Muscle of arm (tissue), 12 donors: ENCODE measurements around the gene LRRC36. TPM values are rescaled to one million over a fixed set of nuclear protein-coding genes. Genes with fewer than 3 reads are reported as not detected.

ENCODE experiments used
- DNase-seq: peaks from one replicate; pipeline ENCODE4 v3.0.0-alpha.2; 2013
- polyA plus RNA-seq, 12 donors: library from polyadenylated mRNA; unstranded; fragments of 120-200 nt; gene quantifications; one replicate each; pipeline ENCODE4 v1.2.1, GENCODE V29; 2013; ENCODE audit not compliant: insufficient read length in 12 of 12

Gene LRRC36
- polyA plus RNA-seq, 12 donors = 0.24 to 1.1 (median 0.47) TPM; not detected in 2

DNA sequence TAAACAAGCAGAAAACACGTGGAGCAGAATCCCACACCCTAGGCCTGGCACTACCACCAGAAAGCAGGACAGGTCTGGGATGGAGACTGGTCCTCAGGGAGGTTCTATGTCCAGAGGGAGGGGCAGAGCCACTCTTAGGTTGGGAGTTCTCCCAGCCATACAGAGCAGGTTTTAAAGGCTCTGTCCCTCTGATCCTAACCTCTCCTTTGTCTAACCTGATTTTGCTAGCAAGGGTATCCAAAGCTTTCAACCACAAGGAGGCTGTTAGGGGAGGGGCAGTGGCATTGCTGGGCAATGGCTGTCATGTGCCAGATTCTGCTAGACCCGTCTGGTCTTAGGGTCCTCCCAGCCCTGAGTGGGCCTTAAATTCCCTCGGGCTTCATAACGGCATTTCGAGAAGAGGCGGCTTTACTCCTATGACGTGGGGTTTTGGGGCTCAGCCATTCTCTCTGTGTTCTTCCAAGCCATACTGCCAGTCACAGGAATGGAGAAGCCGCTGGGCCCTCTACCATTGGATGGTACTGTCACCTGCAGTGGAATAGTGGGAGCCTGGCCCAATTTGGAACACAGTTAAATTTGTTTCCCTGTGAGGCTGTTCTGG lies 61.0 kb downstream of the LRRC36 start:
- DNase-seq = no peak

DNA sequence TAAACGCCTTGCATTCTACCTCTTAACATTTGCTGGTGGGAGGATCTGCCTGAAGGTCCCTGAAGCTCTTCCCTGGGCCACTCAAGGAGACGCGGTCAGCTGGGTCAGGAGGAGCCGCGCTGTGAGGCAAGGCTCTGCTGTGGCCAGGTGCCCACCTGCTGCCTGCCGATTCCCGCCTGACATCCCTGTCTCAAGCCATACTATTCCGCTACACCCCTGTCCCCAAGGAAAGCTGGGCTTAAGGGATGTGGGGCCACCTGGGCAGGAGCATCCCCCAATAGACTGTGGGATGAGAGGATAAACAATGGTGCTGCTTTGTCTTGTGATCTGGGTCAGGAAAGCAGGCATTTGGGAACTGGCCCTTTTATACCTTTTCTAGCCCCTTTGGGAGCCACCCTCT lies 61.6 kb downstream of the LRRC36 start:
- DNase-seq = no peak

DNA sequence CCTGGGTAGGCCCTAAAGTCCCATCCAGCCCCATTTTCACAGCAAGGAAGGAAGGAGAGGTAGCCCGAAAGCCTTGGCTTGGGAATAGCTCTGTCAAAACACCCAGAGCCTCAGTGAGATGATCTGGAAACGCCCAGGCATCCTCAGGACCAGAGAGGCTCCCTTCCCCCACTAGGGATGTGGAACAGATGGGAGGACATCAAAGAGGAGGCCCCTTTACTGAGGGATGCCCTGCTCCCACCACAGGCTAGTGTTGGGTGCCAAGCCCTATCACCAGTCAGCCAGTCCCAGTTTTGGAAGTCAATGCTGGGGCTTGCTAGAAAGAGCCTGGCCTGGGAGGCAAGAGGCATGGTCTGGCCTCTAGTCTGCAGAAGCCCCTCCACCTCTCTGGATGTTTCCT lies 62.0 kb downstream of the LRRC36 start:
- no peak for DNase-seq

DNA sequence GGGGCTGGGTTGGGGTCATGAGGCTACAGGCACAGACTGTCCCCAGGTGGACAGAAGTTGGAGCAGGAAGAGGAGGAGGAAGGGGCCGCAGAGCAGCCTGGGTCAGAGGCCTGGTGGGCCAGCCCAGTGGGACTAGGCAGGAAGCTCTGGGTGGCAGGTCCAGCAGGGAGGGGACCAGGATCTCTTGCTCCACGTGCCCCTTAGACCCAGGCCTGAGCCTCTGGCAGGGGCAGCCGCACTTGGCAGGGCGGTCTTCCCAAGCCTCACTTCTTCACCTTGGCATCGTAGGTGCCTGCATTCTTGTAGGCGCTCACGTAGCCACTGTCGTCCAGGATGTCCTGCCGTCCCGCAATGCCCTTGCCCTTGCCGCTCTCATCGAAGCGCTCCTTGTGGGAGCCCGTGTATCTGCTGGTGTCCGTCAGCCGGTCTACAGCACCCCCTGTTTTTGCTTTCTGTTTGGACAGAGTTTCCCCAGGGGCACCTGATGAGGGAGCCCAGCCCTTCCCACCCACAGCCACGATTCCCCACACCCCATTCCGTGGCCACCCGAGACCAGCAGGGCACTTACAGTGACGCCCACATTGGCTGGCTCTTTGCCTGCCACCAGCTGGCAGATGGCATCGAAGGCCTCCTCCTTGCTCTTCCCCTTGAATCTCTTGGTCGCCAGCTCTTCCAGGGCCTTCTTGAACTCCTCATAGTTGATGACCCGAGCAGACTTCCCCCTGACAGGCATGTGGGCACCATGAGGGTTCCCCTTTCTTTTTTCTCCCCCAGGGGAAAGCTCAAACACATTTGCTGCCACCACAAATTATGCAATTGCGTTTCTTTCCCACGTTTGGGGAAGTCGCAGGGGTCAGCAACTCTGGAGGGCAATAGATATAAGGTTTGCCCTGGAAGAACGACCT lies 63.5 kb downstream of the LRRC36 start:
- no peak for DNase-seq

DNA sequence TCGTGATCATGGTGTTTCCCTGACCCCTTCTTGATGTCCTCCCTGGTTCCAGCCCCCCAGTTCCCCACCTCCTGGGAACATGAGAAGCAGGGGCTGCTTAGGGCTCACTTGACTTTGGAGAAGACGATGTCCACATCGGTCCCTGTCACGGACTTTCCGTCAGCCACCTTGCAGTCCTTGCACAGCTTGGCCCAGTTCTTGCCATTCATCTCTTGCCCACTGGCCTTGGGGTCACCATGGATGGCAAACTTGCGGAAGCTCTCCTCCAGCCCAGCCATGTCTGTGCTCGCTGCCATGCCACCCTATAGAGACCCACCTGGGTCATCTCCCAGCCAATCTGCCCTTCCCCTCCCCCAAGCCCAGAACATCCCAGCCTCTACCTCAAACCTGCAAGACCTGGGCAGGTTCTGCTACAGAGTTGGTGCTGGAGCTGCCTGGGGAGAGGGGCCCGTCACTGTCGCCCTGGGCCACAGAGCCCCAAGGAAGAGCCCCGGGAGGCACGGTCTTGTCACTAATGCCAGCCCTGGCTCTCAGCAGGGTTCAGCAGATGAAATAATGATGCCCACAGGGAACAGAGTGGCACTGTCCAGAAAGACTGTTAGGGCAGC lies 64.3 kb downstream of the LRRC36 start:
- no peak for DNase-seq

DNA sequence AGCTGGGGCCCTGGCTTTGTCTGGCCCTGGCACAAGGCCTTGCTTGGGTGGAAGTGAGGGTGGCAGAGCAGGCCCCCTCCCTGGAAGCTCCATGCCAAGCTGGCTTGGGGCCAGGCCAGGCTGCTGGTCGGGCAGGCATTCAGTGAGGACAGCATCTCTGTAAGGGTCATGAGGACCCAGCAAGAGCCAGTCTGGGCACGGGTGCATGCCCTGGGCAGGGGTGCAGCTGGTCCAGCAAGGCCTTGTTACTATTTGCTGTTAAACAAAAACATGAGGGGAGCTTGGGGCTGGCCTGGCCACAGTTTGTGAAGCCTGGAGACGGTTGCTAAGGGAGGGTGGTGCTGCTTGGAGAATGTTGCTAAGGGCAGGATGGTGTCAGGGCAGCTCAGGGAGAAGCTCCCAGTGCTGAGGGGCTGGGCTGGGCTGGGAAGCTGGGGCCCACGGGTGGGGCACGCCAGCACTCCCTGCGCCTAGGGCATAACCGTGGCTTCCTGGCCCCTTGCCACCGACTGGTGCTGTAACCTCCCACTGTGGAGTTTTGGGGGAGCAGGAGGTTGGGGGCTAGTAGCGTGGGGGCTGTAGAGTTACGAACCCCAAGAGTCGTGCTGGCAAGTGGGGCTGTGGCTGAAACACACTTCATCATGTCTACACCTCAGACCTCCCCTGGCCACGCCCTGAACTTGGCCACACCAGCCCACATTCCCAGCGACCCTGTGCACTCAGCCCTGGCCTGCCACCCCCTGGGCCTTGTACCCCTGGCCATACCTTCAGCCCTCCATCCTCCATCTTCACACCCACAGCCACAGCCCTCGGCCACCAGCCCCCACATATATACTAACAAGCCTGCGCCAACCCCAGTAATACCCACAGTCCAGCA lies 65.0 kb downstream of the LRRC36 start:
- no peak for DNase-seq

DNA sequence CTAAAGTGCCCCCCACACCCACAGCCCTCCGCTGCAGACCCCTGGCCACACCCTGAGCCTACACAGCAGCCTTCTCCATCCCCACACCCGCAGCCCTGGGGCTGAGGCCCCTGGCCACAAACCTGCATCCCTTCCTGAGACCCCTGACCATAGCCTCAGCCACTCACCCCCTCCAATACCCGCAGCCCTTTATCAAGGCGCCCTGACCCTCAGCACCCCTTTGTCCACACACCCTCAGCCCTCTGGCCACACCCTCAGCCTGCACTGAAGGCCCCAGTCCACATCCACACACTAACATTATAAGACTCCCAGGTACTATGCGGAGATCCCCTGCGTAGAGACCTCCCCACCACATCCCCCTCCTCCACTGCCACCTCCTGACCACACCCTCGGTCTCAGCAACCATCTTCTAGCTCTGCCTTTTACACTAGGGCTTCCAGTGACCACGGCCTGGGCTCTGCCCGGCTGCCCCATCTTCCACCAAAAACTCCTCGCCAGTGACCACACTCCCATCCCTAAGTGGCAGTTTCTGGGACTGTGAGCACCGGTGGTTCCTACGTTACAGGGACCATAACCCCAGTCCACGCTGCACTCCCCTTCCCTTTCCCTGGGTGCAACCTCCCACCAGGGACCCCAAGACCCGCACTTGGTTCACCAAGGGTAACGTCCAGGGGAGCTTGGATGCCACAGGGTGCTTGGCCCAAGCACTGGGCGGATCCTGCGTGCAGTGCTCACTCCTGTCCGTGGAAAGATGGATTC lies 65.9 kb downstream of the LRRC36 start:
- DNase-seq = no peak

DNA sequence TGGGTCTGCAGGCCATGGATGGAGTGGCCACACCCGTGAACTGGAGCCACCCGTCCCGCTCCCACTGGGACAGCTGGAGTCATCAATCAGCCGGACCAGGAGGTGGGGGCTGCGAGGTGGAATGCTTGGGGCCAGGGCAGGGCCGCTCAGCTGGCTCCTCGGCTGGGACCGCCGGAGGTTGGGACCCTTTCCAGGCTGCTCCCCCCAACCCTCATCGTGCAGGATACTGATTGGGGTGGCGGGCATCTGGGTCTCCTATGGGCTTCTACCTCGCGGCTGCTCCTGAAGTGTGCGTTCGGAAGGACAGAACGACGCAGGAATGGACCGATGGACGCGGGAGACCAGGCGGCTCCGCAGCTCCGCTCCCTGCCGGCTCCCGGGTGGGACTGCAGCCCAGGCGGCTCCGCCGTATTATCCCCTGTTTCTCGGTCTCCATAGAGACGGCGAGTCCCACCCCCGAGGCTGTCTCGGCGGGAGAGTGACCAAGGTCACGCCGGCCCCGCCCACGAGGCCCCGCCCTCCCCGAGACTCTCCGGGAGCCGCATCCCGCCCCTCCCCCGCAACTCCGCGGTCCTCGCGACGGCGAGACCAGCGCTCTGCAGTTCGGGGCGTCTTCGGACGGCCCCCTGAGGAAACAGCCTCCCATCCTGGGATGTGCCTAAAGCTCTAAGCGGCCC lies 66.6 kb downstream of the LRRC36 start, which contains the start of gene TPPP3:
Gene TPPP3, minus strand, starts transcription at position 388 of the 677 bp plus-strand sequence. CDS start 2,387 bp downstream, outside the sequence.
- DNase-seq = peak; percentile 91

DNA sequence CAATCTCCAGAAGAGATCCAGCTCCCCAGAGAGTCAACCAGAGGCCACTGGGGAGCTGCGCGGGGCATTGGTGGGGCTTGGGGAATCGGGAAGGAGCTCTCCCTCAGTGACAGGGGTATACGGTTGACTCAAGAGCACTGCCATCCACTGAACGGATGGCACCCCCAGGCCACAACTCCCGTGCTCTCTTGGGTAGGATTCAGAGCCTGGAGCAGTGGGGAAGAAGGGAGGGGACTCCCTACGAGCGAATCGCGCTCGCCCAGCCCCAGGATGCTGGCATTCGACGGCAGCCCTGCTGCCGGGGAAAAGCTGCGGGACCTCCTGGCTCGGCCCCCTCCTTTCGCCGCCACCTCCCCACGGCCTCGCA lies 67.2 kb downstream of the LRRC36 start:
- DNase-seq = no peak

DNA sequence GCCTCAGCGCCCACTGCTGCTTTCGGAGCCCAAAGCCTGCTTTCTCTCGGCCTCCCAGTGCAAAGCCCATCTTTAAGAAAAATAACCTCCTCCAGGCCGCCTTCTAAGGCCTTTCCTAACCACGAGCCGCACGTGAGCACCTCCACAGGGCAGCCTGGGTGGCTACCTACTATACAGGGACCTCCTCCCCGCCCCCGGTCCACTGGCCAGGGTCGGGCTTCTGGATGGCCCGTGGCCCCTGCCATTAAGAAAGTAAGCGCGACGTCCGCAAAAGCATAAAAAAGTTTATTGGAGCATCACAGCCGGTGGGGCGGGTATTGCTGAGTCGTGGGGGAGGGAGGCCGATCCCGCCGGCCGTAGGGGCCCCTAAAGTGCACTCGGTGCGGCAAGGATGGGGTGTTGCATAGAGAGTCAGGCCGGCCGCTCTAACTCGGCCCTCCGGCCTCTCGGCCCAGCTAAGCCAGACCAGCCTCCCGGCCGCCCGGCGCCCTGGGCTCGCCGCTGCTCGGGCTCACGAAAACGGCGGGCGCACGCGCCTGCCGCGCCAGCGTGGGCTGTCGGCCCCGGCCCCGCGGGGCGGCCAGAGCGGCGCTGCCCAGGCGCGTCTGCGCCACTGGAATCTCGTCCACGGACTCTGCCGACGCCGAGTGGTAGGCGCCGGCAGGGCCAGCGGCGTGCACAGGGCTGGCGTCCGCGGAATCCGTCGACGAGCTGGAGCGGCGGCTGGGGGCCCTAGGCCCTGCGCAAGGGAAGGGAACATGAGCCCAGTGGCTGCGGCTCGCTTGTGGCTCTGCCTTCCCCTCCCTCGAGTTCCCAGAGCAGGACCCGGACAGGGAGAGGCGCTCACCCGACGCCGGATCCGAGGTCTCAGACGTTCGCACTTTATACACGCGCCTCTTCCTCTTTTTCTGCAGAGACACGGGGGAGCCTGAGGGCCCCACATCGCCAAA lies 67.8 kb downstream of the LRRC36 start:
- DNase-seq = no peak

DNA sequence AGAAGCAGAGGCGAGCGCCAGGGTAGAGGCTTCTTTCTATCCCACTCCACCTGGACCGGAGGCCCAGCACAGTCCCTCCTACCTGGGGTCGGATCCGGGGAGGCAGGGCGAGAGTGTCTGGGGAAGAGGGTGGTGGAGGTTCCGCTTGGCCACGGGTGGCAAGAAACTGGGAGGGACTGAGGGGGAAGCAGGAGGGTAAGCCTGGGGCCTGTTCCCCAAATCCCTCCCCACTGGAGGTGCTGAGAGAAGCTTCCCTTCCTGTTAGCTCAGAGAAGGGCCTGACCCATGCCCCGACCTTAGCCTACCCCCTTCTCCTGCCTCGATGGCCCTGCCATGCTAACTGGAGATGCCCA lies 68.5 kb downstream of the LRRC36 start:
- no peak for DNase-seq

DNA sequence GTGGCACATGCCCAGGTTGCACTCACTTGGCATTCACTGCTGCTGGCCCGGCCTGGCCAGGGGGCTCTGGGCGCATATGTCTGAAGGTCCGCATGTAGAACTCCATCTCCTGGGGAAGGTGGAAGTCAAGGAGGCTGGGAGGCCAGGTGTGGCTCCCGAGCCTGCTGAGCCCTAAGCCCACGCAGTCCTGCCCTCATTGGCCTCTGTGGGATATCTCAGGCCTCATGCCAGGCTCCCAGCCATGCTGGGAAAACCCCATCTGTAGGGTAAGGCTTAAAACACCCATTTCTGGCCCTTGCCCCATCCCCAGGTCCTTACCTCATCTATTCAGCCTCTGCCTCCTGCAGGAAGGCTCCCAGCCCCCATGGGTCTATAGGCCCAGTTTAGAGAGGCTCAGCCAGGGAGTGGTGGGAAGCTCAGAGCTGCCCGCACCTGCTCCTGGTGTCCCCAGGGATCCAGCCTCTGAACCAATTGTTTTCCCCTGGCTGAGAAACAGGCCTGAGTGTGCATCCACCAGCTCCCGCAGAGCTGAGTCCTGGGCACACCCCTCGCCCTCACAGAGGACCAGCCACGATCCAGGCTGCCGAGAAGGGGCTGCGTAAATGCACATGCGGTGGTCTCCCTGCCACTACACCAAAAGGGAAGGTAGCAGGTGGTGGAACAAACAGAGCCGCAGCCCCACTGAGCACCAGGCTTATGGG lies 69.0 kb downstream of the LRRC36 start:
- no peak for DNase-seq

DNA sequence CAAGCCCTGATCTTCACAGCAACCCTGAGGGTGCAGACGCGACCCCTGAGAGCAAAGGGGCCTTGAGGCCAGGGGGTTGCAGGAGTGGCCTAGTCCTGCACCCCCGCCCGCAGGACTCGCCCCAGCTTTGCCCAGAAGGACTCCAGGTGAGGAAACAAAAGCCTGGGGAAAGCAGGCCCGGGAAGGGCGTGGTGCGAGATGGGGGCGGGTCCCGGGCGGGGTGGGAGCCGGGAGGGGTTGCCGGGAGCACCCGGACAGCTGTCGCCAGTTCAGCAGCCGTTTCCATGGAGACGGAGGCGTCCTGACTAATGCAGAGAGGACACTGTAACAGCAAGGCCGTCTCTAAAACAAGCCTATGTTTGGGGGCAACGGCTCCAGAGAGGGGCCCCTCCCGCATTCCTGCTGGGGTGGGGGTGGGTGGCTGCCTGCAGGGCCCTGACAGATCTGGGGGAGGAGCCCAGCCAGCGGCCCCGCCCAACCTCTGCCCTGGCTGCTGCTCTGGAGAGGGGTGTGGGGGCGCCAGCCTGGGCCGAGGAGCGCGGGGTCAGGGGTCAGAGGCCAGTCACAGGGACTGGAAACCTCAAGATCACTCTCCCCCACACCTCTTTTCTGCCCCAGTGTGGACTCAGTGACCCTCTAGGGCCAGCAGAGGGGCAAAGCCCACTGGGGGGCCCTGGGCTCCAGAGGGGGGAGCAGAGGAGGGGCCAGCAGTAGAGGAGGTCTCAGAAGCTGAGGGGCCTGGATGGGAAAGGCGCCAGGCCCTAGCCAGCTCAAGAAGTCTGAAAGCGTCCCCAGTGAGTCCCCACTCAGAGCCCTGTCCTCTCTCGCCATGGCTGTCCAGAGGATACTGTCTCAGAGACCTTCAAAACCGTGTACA lies 69.8 kb downstream of the LRRC36 start:
- DNase-seq = peak; percentile 89

DNA sequence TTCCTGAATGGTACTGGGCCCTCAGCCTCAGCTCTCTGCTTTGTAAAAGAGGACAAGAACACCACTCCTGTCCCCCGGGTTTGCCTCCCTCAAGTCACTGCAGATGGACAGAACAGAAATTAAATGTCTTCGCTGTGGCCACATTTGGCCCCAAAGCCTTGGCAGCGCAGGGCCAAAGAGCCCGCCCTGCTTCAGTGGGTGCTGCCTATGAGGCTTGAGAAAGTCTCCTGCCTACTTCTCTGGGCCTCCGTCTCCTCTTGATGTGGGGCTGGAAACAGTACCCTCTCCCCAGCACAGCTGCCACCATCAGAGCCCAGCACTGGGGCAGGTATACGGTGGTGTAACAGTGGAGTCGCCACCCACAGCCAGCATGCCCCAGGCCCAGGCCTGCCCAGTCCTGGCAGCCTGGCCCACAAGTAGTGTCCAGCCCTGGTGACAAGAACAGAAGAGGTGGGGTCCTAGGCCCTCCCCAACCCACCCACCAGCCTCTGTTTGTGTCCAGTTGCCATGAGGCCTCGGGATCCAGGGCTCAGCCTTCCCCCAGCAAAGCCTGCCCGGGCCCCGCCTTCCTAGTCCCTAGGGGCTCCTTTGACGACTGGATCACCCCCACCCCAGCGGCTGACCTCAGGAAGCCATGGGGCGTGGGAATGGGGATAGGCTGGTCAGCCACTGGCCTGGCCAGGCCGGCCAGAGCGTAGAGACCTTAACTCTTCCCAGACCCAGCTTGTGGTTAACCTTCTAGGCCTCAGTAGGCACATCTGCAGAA lies 70.6 kb downstream of the LRRC36 start:
- DNase-seq = no peak

DNA sequence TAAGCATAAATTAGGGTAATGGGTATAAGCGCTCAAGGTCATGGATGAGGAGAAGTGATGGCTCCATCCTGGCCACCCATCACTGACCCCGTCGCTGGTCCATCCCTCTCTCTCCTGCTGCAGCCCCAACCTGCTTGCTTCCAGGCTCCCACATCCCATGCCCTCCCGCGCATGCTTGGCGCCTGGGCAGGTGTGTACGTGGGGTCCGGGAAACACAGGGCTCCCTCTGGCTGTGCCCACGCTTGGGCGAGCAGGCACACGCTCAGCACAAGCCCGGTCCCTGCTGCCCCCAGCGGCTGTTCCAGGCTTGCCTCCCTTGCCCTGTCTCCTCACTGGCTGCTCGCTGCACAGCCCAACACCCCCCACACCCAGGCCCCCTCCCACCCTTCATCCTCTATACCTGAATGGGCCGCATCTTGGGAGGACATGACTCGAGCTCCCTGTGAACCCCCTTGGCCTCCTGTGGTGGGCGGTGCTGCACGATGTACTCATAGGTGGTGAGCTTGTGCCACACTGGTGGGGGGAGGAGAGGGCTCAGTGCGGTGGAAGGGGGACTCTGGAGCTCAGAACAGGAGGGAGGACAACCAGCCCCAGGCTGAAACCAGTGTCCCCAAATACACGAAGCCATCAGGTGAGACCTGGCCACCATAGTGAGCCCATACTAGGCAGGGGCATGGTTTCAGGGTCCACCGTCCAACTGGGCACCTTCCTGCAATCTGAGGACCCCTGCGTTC lies 71.4 kb downstream of the LRRC36 start:
- DNase-seq = no peak

DNA sequence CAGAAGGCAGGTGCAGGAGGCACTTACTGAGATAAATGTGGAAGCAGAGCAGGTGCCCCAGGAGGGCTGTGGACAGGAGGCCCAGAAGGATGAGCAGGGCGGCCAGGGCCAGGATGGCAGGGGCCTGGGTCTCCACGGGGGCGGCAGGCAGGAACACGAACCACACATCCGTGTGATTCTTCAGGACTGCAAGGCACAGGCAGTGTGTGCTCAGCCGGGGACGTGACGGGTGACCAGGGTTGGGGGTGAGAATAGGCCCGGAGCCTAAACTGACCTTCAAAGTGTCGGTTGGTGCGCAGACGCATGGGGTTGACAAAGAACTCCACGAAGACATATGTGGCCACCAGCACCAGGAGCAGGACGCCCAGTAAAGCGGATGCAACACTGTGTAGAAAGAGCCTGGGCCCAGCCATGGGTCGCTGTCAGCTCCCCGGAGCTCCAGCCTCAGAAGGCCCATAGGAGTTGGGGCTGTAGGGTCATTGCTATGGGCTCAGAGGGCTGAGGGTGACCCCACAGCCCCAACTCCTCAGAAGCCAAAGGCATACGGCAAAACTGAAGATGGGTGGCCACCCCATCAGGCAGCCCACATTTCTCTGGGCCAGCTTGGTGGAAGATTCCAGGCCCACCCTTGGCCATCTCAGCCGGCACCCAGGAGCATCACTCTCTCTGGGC lies 72.1 kb downstream of the LRRC36 start:
- no peak for DNase-seq
